ENCODE results near the gene GPSM3.
"Not testable (repeated sequence)": the region's sequence is repeated elsewhere in the genome, so short reads cannot be mapped to it uniquely, and the experiment has no call there.

The GPSM3 gene

GRCh38 chr6:32148289-32149091 lies 44.0 kb downstream of the GPSM3 start:
- DNase-seq = no peak

GRCh38 chr6:32147401-32148132 lies 44.9 kb downstream of the GPSM3 start:
- DNase-seq = no peak

GRCh38 chr6:32146687-32147086 lies 45.8 kb downstream of the GPSM3 start:
- DNase-seq = no peak

GRCh38 chr6:32146287-32146686 lies 46.2 kb downstream of the GPSM3 start:
- DNase-seq = no peak

- DNase-seq = not testable (repeated sequence)
Measured at GRCh38 chr6:32144238-32144637, 48.2 kb downstream of the GPSM3 start.

Data from GOT3 (cell line).